ENCODE results near the gene S100A10.

The S100A10 gene

GRCh38 chr1:152007047-152007446 lies 13.4 kb upstream of the S100A10 start:
- no peak for TF ChIP-seq ISL1 (CRISPR knock-in tag; IDR thresholded peaks at IDR 0.05)
- ATAC-seq: no peak

GRCh38 chr1:152005360-152005912 lies 11.8 kb upstream of the S100A10 start:
- no peak for TF ChIP-seq ZC3H10 (CRISPR knock-in tag; IDR thresholded peaks at IDR 0.05)
- no peak for TF ChIP-seq ZNF70 (CRISPR knock-in tag; IDR thresholded peaks at IDR 0.05)
- no peak for TF ChIP-seq TOX (CRISPR knock-in tag; IDR thresholded peaks at IDR 0.05; ENCODE audit: borderline replicate concordance)
- no peak for TF ChIP-seq TSHZ2 (CRISPR knock-in tag; IDR thresholded peaks at IDR 0.05)
- TF ChIP-seq ZFP30 (CRISPR knock-in tag; IDR thresholded peaks at IDR 0.05): no peak
- no peak for TF ChIP-seq GLIS3 (CRISPR knock-in tag; IDR thresholded peaks at IDR 0.05)
- TF ChIP-seq ARNTL (CRISPR knock-in tag; IDR thresholded peaks at IDR 0.05; ENCODE audit: borderline replicate concordance, low read depth): no peak
- TF ChIP-seq BACH2 (CRISPR knock-in tag; IDR thresholded peaks at IDR 0.05; ENCODE audit: borderline replicate concordance): no peak
- no peak for ATAC-seq

- TF ChIP-seq ZFP3 (CRISPR knock-in tag; IDR thresholded peaks at IDR 0.05): no peak
- TF ChIP-seq ARNTL (CRISPR knock-in tag; IDR thresholded peaks at IDR 0.05; ENCODE audit: borderline replicate concordance, low read depth): no peak
- TF ChIP-seq PATZ1 (CRISPR knock-in tag; IDR thresholded peaks at IDR 0.05; ENCODE audit: borderline replicate concordance): no peak
- TF ChIP-seq CSDC2 (CRISPR knock-in tag; IDR thresholded peaks at IDR 0.05): no peak
- TF ChIP-seq TCF4 (CRISPR knock-in tag; IDR thresholded peaks at IDR 0.05; ENCODE audit: borderline replicate concordance): no peak
- no peak for TF ChIP-seq ZNF565 (CRISPR knock-in tag; conservative IDR thresholded peaks at IDR 0.05; ENCODE audit: low read depth)
- TF ChIP-seq PPARA (CRISPR knock-in tag; IDR thresholded peaks at IDR 0.05; ENCODE audit: borderline replicate concordance): no peak
- no peak for TF ChIP-seq RARB (CRISPR knock-in tag; IDR thresholded peaks at IDR 0.05)
- TF ChIP-seq OSR1 (CRISPR knock-in tag; IDR thresholded peaks at IDR 0.05): no peak
- TF ChIP-seq CSRNP3 (CRISPR knock-in tag; IDR thresholded peaks at IDR 0.05): no peak
- ATAC-seq: peak; percentile 57
These were observed 10.3 kb upstream of the S100A10 start for GRCh38 chr1:152003846-152004442.

- ATAC-seq: no peak
- TF ChIP-seq TCF4 (CRISPR knock-in tag; IDR thresholded peaks at IDR 0.05; ENCODE audit: borderline replicate concordance) (no peak), ARNTL (CRISPR knock-in tag; IDR thresholded peaks at IDR 0.05; ENCODE audit: borderline replicate concordance, low read depth) (no peak), ZNF8 (CRISPR knock-in tag; IDR thresholded peaks at IDR 0.05) (no peak), POU6F1 (CRISPR knock-in tag; IDR thresholded peaks at IDR 0.05; ENCODE audit: borderline replicate concordance, low read depth) (no peak), PATZ1 (CRISPR knock-in tag; IDR thresholded peaks at IDR 0.05; ENCODE audit: borderline replicate concordance) (no peak), ISL1 (CRISPR knock-in tag; IDR thresholded peaks at IDR 0.05) (no peak), CSDC2 (CRISPR knock-in tag; IDR thresholded peaks at IDR 0.05) (no peak), OSR1 (CRISPR knock-in tag; IDR thresholded peaks at IDR 0.05) (no peak), ZFP3 (CRISPR knock-in tag; IDR thresholded peaks at IDR 0.05) (no peak), PPARA (CRISPR knock-in tag; IDR thresholded peaks at IDR 0.05; ENCODE audit: borderline replicate concordance) (no peak), ESRRG (CRISPR knock-in tag; IDR thresholded peaks at IDR 0.05) (no peak), BACH2 (CRISPR knock-in tag; IDR thresholded peaks at IDR 0.05; ENCODE audit: borderline replicate concordance) (no peak), CSRNP3 (CRISPR knock-in tag; IDR thresholded peaks at IDR 0.05) (no peak), SNAI2 (CRISPR knock-in tag; IDR thresholded peaks at IDR 0.05) (no peak), ZNF70 (CRISPR knock-in tag; IDR thresholded peaks at IDR 0.05) (no peak)
These were observed 9.3 kb upstream of the S100A10 start for GRCh38 chr1:152002960-152003359.
